ENCODE results near the gene SLC39A13. TPM values are rescaled to one million over a fixed set of nuclear protein-coding genes. Genes with fewer than 3 reads are reported as not detected.

SLC39A13 gene
- total RNA-seq, 1 donor from 2014 or later = 31.0 TPM

GRCh38 chr11:47447906-47448305, 39.5 kb downstream of the SLC39A13 start:
- intact Hi-C loops (cut with micrococcal nuclease) = no loop called here

- intact Hi-C loops (cut with micrococcal nuclease) = no loop called here
These were observed 40.4 kb downstream of the SLC39A13 start, which contains the start of gene RAPSN for GRCh38 chr11:47448566-47449427. Gene RAPSN, minus strand, starts transcription at chr11:47449136. Its CDS starts 172 bp downstream, at chr11:47448964.

GRCh38 chr11:47449541-47449940, 41.2 kb downstream of the SLC39A13 start:
- intact Hi-C loops (cut with micrococcal nuclease) = no loop called here

- intact Hi-C loops (cut with micrococcal nuclease) = loop anchor here (10.0 kb wide), 1 partner anchor 263 kb away; the partner anchor contains the start of gene AGBL2
These were observed 43.0 kb downstream of the SLC39A13 start for GRCh38 chr11:47451436-47451835.

- intact Hi-C loops (cut with micrococcal nuclease) = loop anchor here (10.0 kb wide), 1 partner anchor 263 kb away; the partner anchor contains the start of gene AGBL2
These were observed 43.6 kb downstream of the SLC39A13 start for GRCh38 chr11:47451990-47452389.

- intact Hi-C loops (cut with micrococcal nuclease) = loop anchor here (10.0 kb wide), 1 partner anchor 261 kb away; the partner anchor contains the start of gene AGBL2
These were observed 45.0 kb downstream of the SLC39A13 start for GRCh38 chr11:47453365-47453764.

- intact Hi-C loops (cut with micrococcal nuclease) = loop anchor here (1.0 to 10.0 kb wide), 7 partner anchors 28 to 565 kb away; partner anchors contain the start of genes ACP2, AGBL2, PSMC3 and SLC39A13
These were observed 45.9 kb downstream of the SLC39A13 start for GRCh38 chr11:47454258-47454671.

GRCh38 chr11:47460571-47461235, 52.3 kb downstream of the SLC39A13 start:
- intact Hi-C loops (cut with micrococcal nuclease) = no loop called here

GRCh38 chr11:47461876-47462275, 53.5 kb downstream of the SLC39A13 start:
- intact Hi-C loops (cut with micrococcal nuclease) = no loop called here

GRCh38 chr11:47464483-47464882, 56.1 kb downstream of the SLC39A13 start:
- intact Hi-C loops (cut with micrococcal nuclease) = no loop called here

Other genes with a start within 250 kb of the SLC39A13 start
- gene ARFGAP2, start 231.7 kb upstream of the SLC39A13 start, total RNA-seq = 115 and 116 TPM in 2 replicates
- gene PACSIN3, start 222.2 kb upstream of the SLC39A13 start, total RNA-seq = 2.9 and 3.4 TPM in 2 replicates
- gene DDB2, start 193.6 kb upstream of the SLC39A13 start, total RNA-seq = 107 and 121 TPM in 2 replicates
- gene ACP2, start 159.8 kb upstream of the SLC39A13 start, total RNA-seq = 41.7 and 45.3 TPM in 2 replicates
- gene NR1H3, start 150.6 kb upstream of the SLC39A13 start, total RNA-seq = 7.5 and 9.0 TPM in 2 replicates
- 82.5 and 88.1 TPM in 2 replicates for gene MADD, start 138.5 kb upstream of the SLC39A13 start, total RNA-seq
- not detected in 2 replicates for gene MYBPC3, start 55.9 kb upstream of the SLC39A13 start, total RNA-seq
- 0.15 TPM in 1 of 2 replicates, not detected in the other for gene SPI1, start 30.0 kb upstream of the SLC39A13 start, total RNA-seq
- 159 and 168 TPM in 2 replicates for gene PSMC3, start 17.8 kb downstream of the SLC39A13 start, total RNA-seq
- gene RAPSN, start 40.5 kb downstream of the SLC39A13 start, total RNA-seq = 0.71 and 1.4 TPM in 2 replicates
- 116 and 125 TPM in 2 replicates for gene CELF1, start 144.5 kb downstream of the SLC39A13 start, total RNA-seq
- 38.0 and 41.5 TPM in 2 replicates for gene PTPMT1, start 157.0 kb downstream of the SLC39A13 start, total RNA-seq
- 21.2 and 21.3 TPM in 2 replicates for gene KBTBD4, start 170.4 kb downstream of the SLC39A13 start, total RNA-seq
- 106 and 114 TPM in 2 replicates for gene NDUFS3, start 170.5 kb downstream of the SLC39A13 start, total RNA-seq
- 0.15 TPM in 1 of 2 replicates, not detected in the other for gene FAM180B, start 178.1 kb downstream of the SLC39A13 start, total RNA-seq
- gene C1QTNF4, start 185.8 kb downstream of the SLC39A13 start, total RNA-seq = 0.49 and 0.68 TPM in 2 replicates
- gene MTCH2, start 234.0 kb downstream of the SLC39A13 start, total RNA-seq = 81.3 and 86.0 TPM in 2 replicates

Data from T-helper 1 cell treated with Interleukin-12 subunit alpha and Interleukin-12 subunit beta and Interleukin-4 antibody, amounts not matched to agents 30 ng/mL and 1 ng/mL, for 36 hours (primary cell).